ENCODE measurements around the gene GRK6. TPM values are rescaled to one million over a fixed set of nuclear protein-coding genes. Genes with fewer than 3 reads are reported as not detected.

The GRK6 gene
- total and polyA plus RNA-seq, 2 experiments from 2014 or later: 13.0 to 56.8 TPM

- H2AFZ ChIP-seq: no peak overlapping the region
- peaks cover 33% of the 10 kb centered on the region for H3K27me3 ChIP-seq (ENCODE audit: insufficient read depth)
- H4K20me1 ChIP-seq (replicated peaks; ENCODE audit: insufficient read depth): no peaks in the 10 kb centered on the region
- Mint-ChIP-seq H3K4me1 (no peaks in the 10 kb centered on the region), H3K36me3 (ENCODE audit: low read depth) (no peaks in the 10 kb centered on the region), H3K9me3 (no peaks in the 10 kb centered on the region), H3K27me3 (ENCODE audit: insufficient read depth, low read depth, poor library complexity) (peaks cover 36% of the 10 kb centered on the region), H3K27ac (no peak overlapping the region), H3K4me3 (no peak overlapping the region)
- H3K27ac ChIP-seq (ENCODE audit: low read depth): no peak overlapping the region
- no peak for TF ChIP-seq CREB1 (CRISPR knock-in tag; IDR thresholded peaks at IDR 0.05; ENCODE audit: low read depth)
- no peak for TF ChIP-seq JUNB (IDR thresholded peaks at IDR 0.05; ENCODE audit: unreplicated experiment)
- no peak for TF ChIP-seq STAT1 (IDR thresholded peaks at IDR 0.05; ENCODE audit: unreplicated experiment)
- no peak for TF ChIP-seq ETS1 (IDR thresholded peaks at IDR 0.05)
- no peak for TF ChIP-seq NANOG (IDR thresholded peaks at IDR 0.05; ENCODE audit: borderline replicate concordance)
- no peak for TF ChIP-seq CTCF (conservative IDR thresholded peaks at IDR 0.05; ENCODE audit: low read depth in 2 of 2)
- no peak for TF ChIP-seq POLR2AphosphoS5 (IDR thresholded peaks at IDR 0.05; ENCODE audit: low read depth)
- TF ChIP-seq EZH2phosphoT487 (IDR thresholded peaks at IDR 0.05; ENCODE audit: unreplicated experiment): no peak
- no peak for TF ChIP-seq EZH2 (IDR thresholded peaks at IDR 0.05; ENCODE audit: low read depth, unreplicated experiment)
- no peak for TF ChIP-seq ZNF331 (CRISPR knock-in tag; IDR thresholded peaks at IDR 0.05; ENCODE audit: low read depth)
- TF ChIP-seq ZNF114 (CRISPR knock-in tag; IDR thresholded peaks at IDR 0.05): no peak
- no peak for TF ChIP-seq ZNF462 (CRISPR knock-in tag; IDR thresholded peaks at IDR 0.05)
- TF ChIP-seq REST (IDR thresholded peaks at IDR 0.05; ENCODE audit: unreplicated experiment): no peak
- no peak overlapping the region for H3K4me2 ChIP-seq
- no peak for DNase-seq (ENCODE audit: low spot score)
- H3K36me3 ChIP-seq (ENCODE audit: insufficient read depth): no peaks in the 10 kb centered on the region
- no peaks in the 10 kb centered on the region for H3K79me2 ChIP-seq (replicated peaks; ENCODE audit: insufficient read depth)
- no peaks in the 10 kb centered on the region for H3F3A ChIP-seq (replicated peaks; ENCODE audit: low read depth)
- no peak for ATAC-seq
- H3K9me2 ChIP-seq (ENCODE audit: insufficient read depth): peaks cover 10% of the 10 kb centered on the region; the same call in 1 of the 2 replicates
- no peak overlapping the region for H3K4me3 ChIP-seq
- no peaks in the 10 kb centered on the region for H3K4me1 ChIP-seq (ENCODE audit: insufficient read depth)
These were observed 15.9 kb upstream of the GRK6 start for GRCh38 chr5:177410575-177410974.

Measured in GM23338 (cell line).